Stomach (tissue), 9 donors: ENCODE data around the gene UMAD1. TPM values are rescaled to one million over a fixed set of nuclear protein-coding genes. Genes with fewer than 3 reads are reported as not detected.

Experiments
- DNase-seq, 2 donors: peaks; one replicate each; pipeline versions ENCODE4 v3.0.0 to v3.0.0-alpha.2; 2013 to 2019
- H3K27ac ChIP-seq, 5 donors: fragments of 200-600 bp in 4 of 5; sonication (generic) in 4 of 5; one replicate each; pipeline ENCODE4 v1.5.1; 2013 to 2019; ENCODE audit warnings: mild to moderate bottlenecking in 1 of 5, moderate library complexity in 1 of 5
- H3K27me3 ChIP-seq, 3 donors: fragments of 200-600 bp; sonication (generic); one replicate each; pipeline ENCODE4 v1.5.1; 2017 to 2019; ENCODE audit warnings: mixed run types in 1 of 3
- H3K36me3 ChIP-seq, 4 donors: fragments of 200-600 bp; sonication (generic); 1 replicate in 3 of 4; 2 replicates in 1 of 4; pipeline ENCODE4 v1.5.1; 2016 to 2019
- H3K4me1 ChIP-seq, 4 donors: fragments of 200-600 bp; sonication (generic); one replicate each; pipeline ENCODE4 v1.5.1; 2016 to 2019
- H3K4me3 ChIP-seq, 4 donors: fragments of 200-600 bp; sonication (generic) in 3 of 4; one replicate each; pipeline ENCODE4 v1.5.1; 2016 to 2019; ENCODE audit warnings: mild to moderate bottlenecking in 1 of 4
- H3K9me3 ChIP-seq, 4 donors: fragments of 200-600 bp; sonication (generic); one replicate each; pipeline ENCODE4 v1.5.1; 2016 to 2019
- EP300 ChIP-seq: sonication (generic); formaldehyde crosslinking; IDR thresholded peaks from one replicate; pipeline ENCODE4 v1.6.1; 2017; ENCODE audit warnings: antibody characterized with exemption
- POLR2A ChIP-seq, 4 donors: fragments of 450-650 bp; IDR thresholded peaks; one replicate each; pipeline ENCODE4 v1.6.1; 2016; ENCODE audit warnings: antibody characterized with exemption in 4 of 4, control low read depth in 2 of 4, mild to moderate bottlenecking in 1 of 4, moderate library complexity in 1 of 4
- POLR2AphosphoS5 ChIP-seq, 3 donors: sonication (generic); formaldehyde crosslinking; IDR thresholded peaks; one replicate each; pipeline ENCODE4 v1.6.1; 2016; ENCODE audit warnings: antibody characterized with exemption in 3 of 3
- WGBS, 5 donors: extraction: QIAGEN DNeasy Blood & Tissue Kit in 3 of 5; methylation state at CpG; one replicate each; pipeline versions ENCODE4 v1.1.5 to v1.1.7; 2013 to 2018; 5-methylcytosine and 5-hydroxymethylcytosine counted together
- intact Hi-C: fragments of 100-400 bp; cut with DNase I; formaldehyde crosslinking; loops from one replicate; pipeline ENCODE4 v1.15.1; 2023; ENCODE audit warnings: low total_unique reads
- polyA plus RNA-seq, 3 donors: library from polyadenylated mRNA; stranded (reverse); fragments of 200-250 nt; gene quantifications; one replicate each; pipeline ENCODE4 v1.2.3, GENCODE V29; 2013
- total RNA-seq, 5 donors: library from RNA; depleted of rRNA; stranded (reverse); fragments of >200 nt; gene quantifications; one replicate each; pipeline versions ENCODE4 v1.1.0 to v1.2.3, GENCODE V29; 2014 to 2016
- TF ChIP-seq, protein P1 (sequence below), 7 experiments: fragments of 450-650 bp in 4 of 7; fragments of 200-600 bp in 3 of 7; sonication (generic) in 3 of 7; IDR thresholded peaks; one replicate each; pipeline ENCODE4 v1.5.1; 2016 to 2019; ENCODE audit warnings: antibody characterized with exemption in 7 of 7, control low read depth in 2 of 7, mild to moderate bottlenecking in 1 of 7
- donor health status: healthy with polysubstance abuse.
- donor health status: Bipolar disorder and iron deficiency.
- donor health status: healthy.

The UMAD1 gene
- total and polyA plus RNA-seq, 8 donors: 7.8 to 175 (median 30.1) TPM

DNA sequence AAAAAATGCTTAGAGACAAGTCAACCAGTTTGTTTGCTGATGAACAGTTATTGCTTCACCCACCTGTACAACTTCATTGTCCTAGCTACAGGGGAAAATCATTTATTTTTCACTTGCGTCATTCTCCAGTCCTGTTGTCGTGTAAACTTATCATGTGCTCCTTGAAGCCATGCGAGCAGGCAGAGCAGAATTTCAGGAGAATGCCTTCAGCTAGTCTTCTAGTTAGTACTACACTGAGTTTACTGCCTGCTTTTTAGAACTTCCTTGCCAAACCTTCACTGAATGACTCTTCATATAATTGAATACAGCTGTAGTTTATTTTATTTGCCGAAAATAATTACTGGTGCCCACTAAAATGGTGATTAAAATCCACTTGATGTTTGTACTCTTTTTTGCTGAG is 62.3 kb downstream of the UMAD1 start:
- TF ChIP-seq EP300 (no peak), POLR2AphosphoS5 (IDR thresholded peaks at IDR 0.05) (no peak), POLR2A (IDR thresholded peaks at IDR 0.05) (no peak)
- TF ChIP-seq, protein P1, sequence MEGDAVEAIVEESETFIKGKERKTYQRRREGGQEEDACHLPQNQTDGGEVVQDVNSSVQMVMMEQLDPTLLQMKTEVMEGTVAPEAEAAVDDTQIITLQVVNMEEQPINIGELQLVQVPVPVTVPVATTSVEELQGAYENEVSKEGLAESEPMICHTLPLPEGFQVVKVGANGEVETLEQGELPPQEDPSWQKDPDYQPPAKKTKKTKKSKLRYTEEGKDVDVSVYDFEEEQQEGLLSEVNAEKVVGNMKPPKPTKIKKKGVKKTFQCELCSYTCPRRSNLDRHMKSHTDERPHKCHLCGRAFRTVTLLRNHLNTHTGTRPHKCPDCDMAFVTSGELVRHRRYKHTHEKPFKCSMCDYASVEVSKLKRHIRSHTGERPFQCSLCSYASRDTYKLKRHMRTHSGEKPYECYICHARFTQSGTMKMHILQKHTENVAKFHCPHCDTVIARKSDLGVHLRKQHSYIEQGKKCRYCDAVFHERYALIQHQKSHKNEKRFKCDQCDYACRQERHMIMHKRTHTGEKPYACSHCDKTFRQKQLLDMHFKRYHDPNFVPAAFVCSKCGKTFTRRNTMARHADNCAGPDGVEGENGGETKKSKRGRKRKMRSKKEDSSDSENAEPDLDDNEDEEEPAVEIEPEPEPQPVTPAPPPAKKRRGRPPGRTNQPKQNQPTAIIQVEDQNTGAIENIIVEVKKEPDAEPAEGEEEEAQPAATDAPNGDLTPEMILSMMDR (IDR thresholded peaks at IDR 0.05): no peak
- WGBS, 5 donors: 75 to 91% (median 82%) methylated on average over 4 of the region's 4 CpGs
- H3K36me3 ChIP-seq: no peaks in the 10 kb centered on the region
- no peaks in the 10 kb centered on the region for H3K27me3 ChIP-seq
- no peak for DNase-seq
- intact Hi-C loops: no loop called here
- H3K9me3 ChIP-seq: no peaks in the 10 kb centered on the region
- H3K27ac ChIP-seq: no peak overlapping the region
- peaks cover 0 to 62% (median 30%) of the 10 kb centered on the region in 4 donors for H3K4me1 ChIP-seq
- no peak overlapping the region for H3K4me3 ChIP-seq

DNA sequence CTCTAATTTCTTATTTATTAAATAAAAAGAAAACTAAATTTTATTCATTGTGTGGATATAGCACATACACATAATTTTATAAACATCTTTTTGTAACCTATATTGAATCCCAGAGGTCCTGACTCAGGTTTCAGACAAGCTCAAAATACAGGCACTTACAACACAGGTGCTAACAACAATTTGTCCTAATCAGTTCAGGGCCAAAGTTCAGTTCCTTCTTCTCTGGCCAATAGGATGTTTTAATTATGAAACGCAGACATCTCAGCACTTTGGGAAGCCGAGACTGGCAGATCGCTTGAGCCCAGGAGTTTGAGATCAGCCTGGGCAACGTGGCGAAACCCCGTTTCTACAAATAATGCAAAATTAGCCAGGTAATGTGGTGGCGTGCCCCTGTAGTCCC is 62.9 kb downstream of the UMAD1 start:
- no peak for DNase-seq
- WGBS, 5 donors: 81 to 97% (median 92%) methylated on average over 7 of the region's 7 CpGs
- H3K27ac ChIP-seq: no peak overlapping the region
- H3K4me3 ChIP-seq: no peak overlapping the region
- H3K27me3 ChIP-seq: no peaks in the 10 kb centered on the region
- intact Hi-C loops: no loop called here
- H3K36me3 ChIP-seq: no peaks in the 10 kb centered on the region
- H3K9me3 ChIP-seq: no peaks in the 10 kb centered on the region
- no peak for TF ChIP-seq POLR2AphosphoS5 (IDR thresholded peaks at IDR 0.05)
- TF ChIP-seq POLR2A (IDR thresholded peaks at IDR 0.05): no peak
- TF ChIP-seq, protein P1 (IDR thresholded peaks at IDR 0.05): no peak
- TF ChIP-seq EP300: no peak
- H3K4me1 ChIP-seq: peaks cover 0 to 62% (median 33%) of the 10 kb centered on the region in 4 donors

DNA sequence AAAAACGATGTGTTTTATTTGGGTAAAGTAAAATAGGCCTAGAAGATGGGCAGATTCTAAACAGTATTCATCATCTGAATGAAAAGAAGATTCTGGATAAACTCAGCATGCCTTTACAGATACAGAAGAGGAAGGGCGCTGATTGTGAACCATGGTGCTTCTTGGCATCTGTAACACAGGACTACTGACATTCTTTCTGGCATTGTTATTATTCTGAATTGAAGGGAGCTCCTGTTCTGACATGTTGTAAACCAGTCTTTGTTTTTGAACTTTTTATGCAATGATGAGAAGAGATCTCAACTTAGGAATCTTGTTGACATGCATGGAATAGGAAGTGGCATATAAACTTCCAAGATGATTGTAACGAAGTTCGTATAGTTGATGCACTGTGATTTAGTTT is 64.3 kb downstream of the UMAD1 start:
- Histone ChIP-seq H3K9me3 (no peaks in the 10 kb centered on the region), H3K36me3 (no peaks in the 10 kb centered on the region), H3K4me1 (peaks cover 0 to 59% (median 30%) of the 10 kb centered on the region in 4 donors), H3K27me3 (no peaks in the 10 kb centered on the region), H3K27ac (no peak overlapping the region), H3K4me3 (no peak overlapping the region)
- no peak for DNase-seq
- intact Hi-C loops: no loop called here
- TF ChIP-seq EP300 (no peak), POLR2AphosphoS5 (IDR thresholded peaks at IDR 0.05) (no peak), POLR2A (IDR thresholded peaks at IDR 0.05) (no peak)
- TF ChIP-seq, protein P1 (IDR thresholded peaks at IDR 0.05): no peak
- whole genome bisulfite sequencing, 5 donors: 85 to 90% (median 88%) methylated on average over 4 of the region's 4 CpGs

DNA sequence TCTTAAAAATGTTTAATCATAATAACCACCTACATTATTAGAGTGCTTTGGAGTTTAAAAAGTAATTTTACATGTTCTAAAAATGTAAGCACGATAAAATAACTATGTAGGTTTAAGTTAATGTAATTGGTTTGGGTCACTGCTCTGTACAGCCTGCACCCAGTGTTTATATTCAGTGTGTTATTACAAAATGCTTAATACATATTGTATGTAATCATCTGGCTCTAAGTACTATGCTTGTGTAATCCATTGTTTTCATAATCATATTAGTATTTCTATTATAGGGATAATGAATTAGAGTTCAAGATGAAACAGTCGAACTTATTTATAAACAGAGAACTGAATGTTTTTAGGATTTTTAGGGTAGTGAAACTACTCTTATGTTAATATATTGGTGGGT is 64.8 kb downstream of the UMAD1 start:
- no peak overlapping the region for H3K27ac ChIP-seq
- no peak overlapping the region for H3K4me3 ChIP-seq
- H3K4me1 ChIP-seq: peaks cover 0 to 55% (median 28%) of the 10 kb centered on the region in 4 donors
- no peak for DNase-seq
- intact Hi-C loops: no loop called here
- 60 to 91% (median 77%) methylated on average over 2 of the region's 2 CpGs for WGBS, 5 donors
- H3K9me3 ChIP-seq: no peaks in the 10 kb centered on the region
- TF ChIP-seq POLR2AphosphoS5 (IDR thresholded peaks at IDR 0.05) (no peak), EP300 (no peak), POLR2A (IDR thresholded peaks at IDR 0.05) (no peak)
- TF ChIP-seq, protein P1 (IDR thresholded peaks at IDR 0.05): no peak
- H3K27me3 ChIP-seq: no peaks in the 10 kb centered on the region
- no peaks in the 10 kb centered on the region for H3K36me3 ChIP-seq
